AG09319 (cell line): ENCODE results near the gene BBC3.

Experiments
- DNase-seq: peaks from one replicate; pipeline ENCODE4 v3.0.0-alpha.2; 2010; ENCODE audit warnings: low read depth; ENCODE audit errors: extremely low read depth
- TF ChIP-seq, protein P1 (sequence below): IDR thresholded peaks from 2 replicates; pipeline ENCODE4 v1.5.1; 2011; ENCODE audit warnings: low read depth, mild to moderate bottlenecking, inconsistent platforms, low read length, moderate library complexity

The BBC3 gene

DNA sequence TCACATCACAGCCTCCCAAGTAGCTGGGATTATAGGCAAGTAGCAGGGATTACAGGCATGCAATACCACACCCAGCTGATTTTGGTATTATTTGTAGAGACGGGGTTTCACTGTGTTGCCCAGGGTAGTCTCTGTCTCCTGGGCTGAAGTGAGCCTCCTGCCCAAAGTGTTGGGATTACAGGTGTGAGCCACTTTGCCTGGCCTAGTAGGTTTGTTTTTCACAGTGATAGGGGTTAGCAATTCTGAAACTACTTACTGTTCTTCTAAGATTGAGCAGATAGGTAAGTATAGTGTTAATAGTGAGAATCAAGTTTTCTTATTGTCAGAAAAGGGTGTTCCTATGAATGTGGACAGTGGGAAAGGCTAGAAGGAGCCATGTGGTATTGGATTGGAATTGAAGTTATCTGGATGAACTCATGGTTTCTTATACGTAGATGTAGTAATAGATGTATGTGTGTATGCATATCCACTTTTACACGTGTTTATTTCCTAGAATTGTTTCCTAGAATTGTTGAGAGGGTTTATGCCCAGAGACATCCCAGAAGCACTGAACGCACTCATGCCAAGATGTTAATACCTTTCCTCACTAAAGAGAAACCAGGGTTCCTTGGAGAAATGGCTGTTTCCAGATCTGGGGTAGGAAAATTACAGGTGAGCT lies 51.2 kb downstream of the BBC3 start:
- no peak for DNase-seq
- TF ChIP-seq, protein P1, sequence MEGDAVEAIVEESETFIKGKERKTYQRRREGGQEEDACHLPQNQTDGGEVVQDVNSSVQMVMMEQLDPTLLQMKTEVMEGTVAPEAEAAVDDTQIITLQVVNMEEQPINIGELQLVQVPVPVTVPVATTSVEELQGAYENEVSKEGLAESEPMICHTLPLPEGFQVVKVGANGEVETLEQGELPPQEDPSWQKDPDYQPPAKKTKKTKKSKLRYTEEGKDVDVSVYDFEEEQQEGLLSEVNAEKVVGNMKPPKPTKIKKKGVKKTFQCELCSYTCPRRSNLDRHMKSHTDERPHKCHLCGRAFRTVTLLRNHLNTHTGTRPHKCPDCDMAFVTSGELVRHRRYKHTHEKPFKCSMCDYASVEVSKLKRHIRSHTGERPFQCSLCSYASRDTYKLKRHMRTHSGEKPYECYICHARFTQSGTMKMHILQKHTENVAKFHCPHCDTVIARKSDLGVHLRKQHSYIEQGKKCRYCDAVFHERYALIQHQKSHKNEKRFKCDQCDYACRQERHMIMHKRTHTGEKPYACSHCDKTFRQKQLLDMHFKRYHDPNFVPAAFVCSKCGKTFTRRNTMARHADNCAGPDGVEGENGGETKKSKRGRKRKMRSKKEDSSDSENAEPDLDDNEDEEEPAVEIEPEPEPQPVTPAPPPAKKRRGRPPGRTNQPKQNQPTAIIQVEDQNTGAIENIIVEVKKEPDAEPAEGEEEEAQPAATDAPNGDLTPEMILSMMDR: no peak

- DNase-seq: peak; percentile 75
- TF ChIP-seq, protein P1: no peak
Observed at GRCh38 chr19:47176627-47177090, 54.3 kb downstream of the BBC3 start.

DNA sequence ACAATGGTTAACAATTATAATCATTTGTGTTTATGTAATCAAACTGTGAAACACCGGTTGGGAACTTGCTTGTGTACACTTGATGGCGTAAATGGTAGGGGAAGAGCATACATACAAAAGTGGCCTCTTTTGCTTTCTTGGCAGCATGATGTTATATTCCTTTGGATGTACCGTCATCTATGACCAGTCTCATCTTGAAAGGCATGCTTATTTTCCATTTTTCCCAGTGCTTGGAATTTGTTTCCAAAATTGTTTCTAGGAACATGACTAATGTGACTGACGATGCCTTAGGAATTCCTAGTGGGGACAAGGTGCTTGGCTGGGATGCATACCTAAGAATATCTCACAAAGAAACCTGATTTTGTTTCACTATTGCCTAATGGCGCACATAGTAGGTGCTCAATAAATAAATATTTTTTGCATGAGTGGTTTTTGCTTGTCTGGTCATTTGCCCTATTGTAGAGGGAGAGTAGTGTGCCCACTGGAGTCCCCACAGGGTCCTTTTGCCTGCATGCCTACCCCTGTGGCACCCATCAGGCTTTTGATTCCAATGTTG lies 54.9 kb downstream of the BBC3 start:
- TF ChIP-seq, protein P1: no peak
- DNase-seq: no peak

GRCh38 chr19:47172666-47173455 lies 58.1 kb downstream of the BBC3 start:
- TF ChIP-seq, protein P1: no peak
- DNase-seq: no peak
